CD4-positive, CD25-positive, alpha-beta regulatory T cell (primary cell): ENCODE results near the gene ZBTB24. TPM values are rescaled to one million over a fixed set of nuclear protein-coding genes. Genes with fewer than 3 reads are reported as not detected.
A peak's percentile ranks its signal among the peaks of the same experiment; 100 is the strongest.

Experiments
- ATAC-seq, 2 donors: fragments of 150-1000 bp; cut with Tn5 transposase; one replicate each; pipeline ENCODE4 v1.10.0; 2021; ENCODE audit warnings: low read depth in 2 of 2, moderate number of reproducible peaks in 2 of 2, moderate library complexity in 1 of 2
- DNase-seq, 3 donors: peaks; one replicate each; pipeline versions ENCODE4 v3.0.0 to v3.0.0-alpha.2; 2012 to 2022; ENCODE audit warnings: mixed read lengths in 1 of 3
- H3K27ac ChIP-seq: one replicate; pipeline ENCODE4 v1.7.0; 2013; ENCODE audit warnings: mild to moderate bottlenecking, low read length; ENCODE audit not compliant: insufficient read depth, poor library complexity, severe bottlenecking
- H3K27me3 ChIP-seq: one replicate; pipeline ENCODE4 v1.7.0; 2013; ENCODE audit warnings: low read length; ENCODE audit not compliant: control insufficient read depth, insufficient read depth
- H3K36me3 ChIP-seq: one replicate; pipeline ENCODE4 v1.7.0; 2013; ENCODE audit warnings: mild to moderate bottlenecking, low read length, moderate library complexity; ENCODE audit not compliant: control insufficient read depth, insufficient read depth
- H3K4me1 ChIP-seq: 2 replicates; pipeline ENCODE4 v1.7.0; 2013; ENCODE audit warnings: mild to moderate bottlenecking, low read length; ENCODE audit not compliant: insufficient read depth, control insufficient read depth, poor library complexity, severe bottlenecking
- H3K4me3 ChIP-seq: one replicate; pipeline ENCODE4 v1.7.0; 2013; ENCODE audit warnings: low read depth, mild to moderate bottlenecking, low read length, moderate library complexity
- H3K9me3 ChIP-seq, 2 experiments: 1 replicate in 1 of 2; 2 replicates in 1 of 2; pipeline ENCODE4 v1.7.0; 2013; ENCODE audit warnings: low read length in 2 of 2, mild to moderate bottlenecking in 1 of 2, moderate library complexity in 1 of 2; ENCODE audit not compliant: control insufficient read depth in 2 of 2
- H3K27ac Mint-ChIP-seq, 3 donors: one replicate each; pipeline ENCODE4 v1.8.0; 2020 to 2022; ENCODE audit warnings: mild to moderate bottlenecking in 3 of 3, mixed read lengths in 3 of 3, moderate library complexity in 2 of 3
- H3K27me3 Mint-ChIP-seq: one replicate; pipeline ENCODE4 v1.8.0; 2022; ENCODE audit warnings: mild to moderate bottlenecking, mixed read lengths
- H3K36me3 Mint-ChIP-seq: one replicate; pipeline ENCODE4 v1.8.0; 2020; ENCODE audit warnings: mixed read lengths
- H3K4me1 Mint-ChIP-seq, 4 donors: one replicate each; pipeline ENCODE4 v1.8.0; 2020 to 2022; ENCODE audit warnings: mixed read lengths in 4 of 4, mild to moderate bottlenecking in 1 of 4
- H3K4me3 Mint-ChIP-seq, 4 donors: one replicate each; pipeline ENCODE4 v1.8.0; 2020 to 2022; ENCODE audit warnings: mild to moderate bottlenecking in 4 of 4, mixed read lengths in 4 of 4, moderate library complexity in 3 of 4
- H3K9me3 Mint-ChIP-seq, 7 donors: one replicate each; pipeline ENCODE4 v1.8.0; 2020 to 2022; ENCODE audit warnings: mixed read lengths in 7 of 7, mild to moderate bottlenecking in 3 of 7, moderate library complexity in 2 of 7
- polyA plus RNA-seq, 4 donors: library from polyadenylated mRNA; unstranded; fragments of 300-500 nt; fragmentation: Illumina TruSeq; gene quantifications; one replicate each; pipeline ENCODE4 v1.2.3, GENCODE V29; 2021
- total RNA-seq: library from RNA; stranded (reverse); gene quantifications from one replicate; pipeline ENCODE4 v1.2.3, GENCODE V29; 2022

Gene ZBTB24
- total and polyA plus RNA-seq, 5 donors from 2014 or later: 9.2 to 20.2 (median 10.6) TPM

DNA sequence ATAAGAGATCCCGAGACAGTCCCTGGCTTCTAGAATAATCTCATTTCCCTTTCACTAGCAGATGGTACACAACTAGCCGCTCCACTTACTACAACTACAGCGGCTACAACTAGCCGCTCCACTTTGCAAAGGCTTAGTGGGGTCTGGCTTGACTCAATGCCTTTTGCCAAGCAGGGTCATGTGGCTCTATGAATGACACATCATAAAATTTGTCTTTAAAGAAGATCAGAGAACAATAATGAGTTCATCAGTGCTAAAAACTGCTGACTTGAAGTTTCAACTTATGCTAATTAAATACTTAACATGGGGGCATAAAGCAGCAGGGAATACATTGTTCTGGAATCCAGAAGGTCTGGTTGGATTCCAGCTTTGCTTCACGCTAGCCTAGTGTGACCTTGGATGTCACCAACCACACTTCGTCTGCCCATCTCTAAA lies 25.4 kb downstream of the ZBTB24 start:
- Mint-ChIP-seq H3K4me3 (peak overlapping the region; percentile 77 to 87 (median 86)), H3K27ac (peak overlapping the region in 2 of 3 donors; percentile 86 to 93), H3K27me3 (peaks cover 5% of the 10 kb centered on the region), H3K9me3 (no peaks in the 10 kb centered on the region), H3K4me1 (peaks cover 29 to 77% (median 50%) of the 10 kb centered on the region in 4 donors), H3K36me3 (peaks cover 15% of the 10 kb centered on the region)
- H3K4me1 ChIP-seq: peaks cover 60% of the 10 kb centered on the region
- DNase-seq (no peak), ATAC-seq (no peak)
- H3K36me3 ChIP-seq: peaks cover 16% of the 10 kb centered on the region
- no peak overlapping the region for H3K4me3 ChIP-seq
- H3K27ac ChIP-seq: peak overlapping the region; percentile 96
- no peaks in the 10 kb centered on the region for H3K9me3 ChIP-seq
- H3K27me3 ChIP-seq: no peaks in the 10 kb centered on the region

GRCh38 chr6:109456710-109457561 lies 26.1 kb downstream of the ZBTB24 start:
- H3K9me3 Mint-ChIP-seq: no peaks in the 10 kb centered on the region
- H3K36me3 Mint-ChIP-seq: peaks cover 11% of the 10 kb centered on the region
- peaks cover 63% of the 10 kb centered on the region for H3K4me1 ChIP-seq
- no peaks in the 10 kb centered on the region for H3K27me3 ChIP-seq
- no peaks in the 10 kb centered on the region for H3K9me3 ChIP-seq
- peak overlapping the region; percentile 77 to 87 (median 86) for H3K4me3 Mint-ChIP-seq
- DNase-seq (no peak), ATAC-seq (no peak)
- H3K4me3 ChIP-seq: no peak overlapping the region
- H3K27ac ChIP-seq: peak overlapping the region; percentile 96
- peaks cover 11% of the 10 kb centered on the region for H3K36me3 ChIP-seq
- H3K27me3 Mint-ChIP-seq: peaks cover 5% of the 10 kb centered on the region
- H3K27ac Mint-ChIP-seq: peak overlapping the region; percentile 49 to 93 (median 86)
- H3K4me1 Mint-ChIP-seq: peaks cover 23 to 77% (median 49%) of the 10 kb centered on the region in 4 donors

DNA sequence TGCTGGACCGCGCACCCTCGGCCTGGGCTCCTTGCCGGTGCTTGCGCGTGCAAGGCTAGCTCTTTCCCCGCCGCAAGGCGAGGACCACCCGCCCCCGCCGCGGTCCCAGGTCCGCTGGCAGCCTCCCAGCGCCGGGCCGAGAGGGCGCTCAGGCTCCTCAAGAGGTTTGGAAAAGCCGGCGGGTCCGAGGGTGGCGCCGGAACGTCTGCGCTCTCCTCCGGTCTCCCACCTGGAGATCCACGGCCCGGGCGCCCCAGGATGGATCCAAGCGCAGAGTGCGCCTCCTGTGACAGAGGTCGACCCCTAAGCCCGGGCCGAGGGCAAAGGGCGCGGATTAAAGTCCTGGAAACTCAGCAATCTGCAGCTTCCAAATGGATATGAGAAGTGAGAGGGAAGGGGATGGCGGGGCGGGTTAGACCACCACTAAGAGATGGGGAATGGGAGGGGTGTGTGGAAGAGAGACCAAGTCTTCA lies 26.9 kb downstream of the ZBTB24 start:
- H3K4me1 Mint-ChIP-seq: peaks cover 22 to 78% (median 47%) of the 10 kb centered on the region in 4 donors
- H3K9me3 Mint-ChIP-seq: no peaks in the 10 kb centered on the region
- H3K36me3 Mint-ChIP-seq: peaks cover 7% of the 10 kb centered on the region
- Histone ChIP-seq H3K27me3 (no peaks in the 10 kb centered on the region), H3K4me1 (peaks cover 67% of the 10 kb centered on the region), H3K4me3 (no peak overlapping the region), H3K9me3 (no peaks in the 10 kb centered on the region), H3K36me3 (peaks cover 8% of the 10 kb centered on the region), H3K27ac (peak overlapping the region; percentile 96)
- ATAC-seq: no peak
- peak overlapping the region; percentile 49 to 93 (median 86) for H3K27ac Mint-ChIP-seq
- H3K4me3 Mint-ChIP-seq: peak overlapping the region; percentile 86 to 98 (median 92)
- DNase-seq: no peak
- peaks cover 5% of the 10 kb centered on the region for H3K27me3 Mint-ChIP-seq

DNA sequence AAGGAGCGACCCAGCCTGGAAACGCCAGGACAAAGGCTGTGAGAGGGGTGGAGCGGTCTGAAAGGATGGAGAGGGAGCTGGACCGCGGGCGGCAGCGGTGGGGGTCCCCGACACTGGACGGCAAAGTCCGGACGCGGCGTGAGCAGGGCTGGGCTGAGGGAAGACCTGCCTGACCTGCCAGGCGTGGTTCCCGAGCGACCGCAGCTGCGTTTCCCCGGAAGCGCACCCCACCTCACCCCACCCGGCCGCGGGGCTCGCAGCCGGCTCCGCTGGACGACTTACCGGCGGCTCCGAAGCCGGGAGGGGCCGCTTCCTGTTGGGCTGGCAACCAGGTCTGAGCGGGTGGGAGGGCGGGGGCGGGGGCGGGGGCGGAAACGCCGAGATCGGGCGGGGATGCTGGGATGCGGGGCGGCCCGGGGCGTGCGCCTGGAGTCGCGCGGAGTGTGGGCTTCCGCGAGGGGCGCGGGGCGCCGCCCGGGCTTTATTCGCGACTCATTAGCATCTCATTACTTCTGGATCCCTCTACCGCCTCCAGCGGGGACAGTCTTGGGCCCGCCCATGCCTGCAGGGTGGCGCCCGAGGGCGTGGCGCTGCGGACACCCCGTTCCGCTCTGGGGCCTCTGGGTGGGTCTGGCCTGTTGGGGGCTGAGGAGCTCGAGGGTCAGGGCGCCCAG lies 27.4 kb downstream of the ZBTB24 start, which contains the start of gene MICAL1:
Gene MICAL1 (minus strand): TSS at position 336 of the 674 bp plus-strand sequence. CDS start 1,576 bp downstream, outside the sequence.
- DNase-seq (peak; percentile 80 to 91 (median 84)), ATAC-seq (peak; percentile 70 to 72)
- Histone ChIP-seq H3K27ac (peak within 1 kb of the TSS; percentile 96), H3K27me3 (no peaks in the 10 kb centered on the region), H3K9me3 (no peaks in the 10 kb centered on the region), H3K36me3 (peaks cover 5% of the 10 kb centered on the region), H3K4me1 (peaks cover 68% of the 10 kb centered on the region), H3K4me3 (peak within 1 kb of the TSS; percentile 62)
- Mint-ChIP-seq H3K36me3 (peaks cover 7% of the 10 kb centered on the region), H3K4me1 (peaks cover 25 to 80% (median 49%) of the 10 kb centered on the region in 4 donors), H3K4me3 (peak within 1 kb of the TSS; percentile 98), H3K9me3 (no peaks in the 10 kb centered on the region), H3K27ac (peak within 1 kb of the TSS; percentile 94 to 98 (median 96)), H3K27me3 (peaks cover 5% of the 10 kb centered on the region)

- Mint-ChIP-seq H3K36me3 (peaks cover 9% of the 10 kb centered on the region), H3K27me3 (peaks cover 5% of the 10 kb centered on the region), H3K4me1 (peaks cover 26 to 84% (median 53%) of the 10 kb centered on the region in 4 donors), H3K27ac (peak overlapping the region; percentile 94 to 98 (median 96)), H3K9me3 (no peaks in the 10 kb centered on the region), H3K4me3 (peak overlapping the region; percentile 98)
- Histone ChIP-seq H3K9me3 (no peaks in the 10 kb centered on the region), H3K27ac (peak overlapping the region; percentile 96), H3K27me3 (no peaks in the 10 kb centered on the region), H3K4me3 (peak overlapping the region; percentile 62), H3K36me3 (peaks cover 5% of the 10 kb centered on the region), H3K4me1 (peaks cover 76% of the 10 kb centered on the region)
- ATAC-seq: peak; percentile 41 to 46
- peak; percentile 65 to 86 (median 81) for DNase-seq
Observed at GRCh38 chr6:109454496-109455436, 28.3 kb downstream of the ZBTB24 start.

GRCh38 chr6:109453594-109454495 lies 29.2 kb downstream of the ZBTB24 start:
- peaks cover 12% of the 10 kb centered on the region for H3K36me3 Mint-ChIP-seq
- Histone ChIP-seq H3K4me3 (peak overlapping the region; percentile 62), H3K36me3 (peaks cover 5% of the 10 kb centered on the region), H3K27me3 (no peaks in the 10 kb centered on the region), H3K4me1 (peaks cover 77% of the 10 kb centered on the region), H3K9me3 (no peaks in the 10 kb centered on the region), H3K27ac (peak overlapping the region; percentile 96)
- peaks cover 5% of the 10 kb centered on the region for H3K27me3 Mint-ChIP-seq
- peak overlapping the region; percentile 98 for H3K4me3 Mint-ChIP-seq
- H3K4me1 Mint-ChIP-seq: peaks cover 18 to 84% (median 49%) of the 10 kb centered on the region in 4 donors
- H3K9me3 Mint-ChIP-seq: no peaks in the 10 kb centered on the region
- ATAC-seq (no peak), DNase-seq (no peak)
- H3K27ac Mint-ChIP-seq: peak overlapping the region; percentile 91 to 96 (median 96)
